Measurements from ENCODE around the gene TMEM8B. TPM values are rescaled to one million over a fixed set of nuclear protein-coding genes. Genes with fewer than 3 reads are reported as not detected.

The TMEM8B gene, protein sequence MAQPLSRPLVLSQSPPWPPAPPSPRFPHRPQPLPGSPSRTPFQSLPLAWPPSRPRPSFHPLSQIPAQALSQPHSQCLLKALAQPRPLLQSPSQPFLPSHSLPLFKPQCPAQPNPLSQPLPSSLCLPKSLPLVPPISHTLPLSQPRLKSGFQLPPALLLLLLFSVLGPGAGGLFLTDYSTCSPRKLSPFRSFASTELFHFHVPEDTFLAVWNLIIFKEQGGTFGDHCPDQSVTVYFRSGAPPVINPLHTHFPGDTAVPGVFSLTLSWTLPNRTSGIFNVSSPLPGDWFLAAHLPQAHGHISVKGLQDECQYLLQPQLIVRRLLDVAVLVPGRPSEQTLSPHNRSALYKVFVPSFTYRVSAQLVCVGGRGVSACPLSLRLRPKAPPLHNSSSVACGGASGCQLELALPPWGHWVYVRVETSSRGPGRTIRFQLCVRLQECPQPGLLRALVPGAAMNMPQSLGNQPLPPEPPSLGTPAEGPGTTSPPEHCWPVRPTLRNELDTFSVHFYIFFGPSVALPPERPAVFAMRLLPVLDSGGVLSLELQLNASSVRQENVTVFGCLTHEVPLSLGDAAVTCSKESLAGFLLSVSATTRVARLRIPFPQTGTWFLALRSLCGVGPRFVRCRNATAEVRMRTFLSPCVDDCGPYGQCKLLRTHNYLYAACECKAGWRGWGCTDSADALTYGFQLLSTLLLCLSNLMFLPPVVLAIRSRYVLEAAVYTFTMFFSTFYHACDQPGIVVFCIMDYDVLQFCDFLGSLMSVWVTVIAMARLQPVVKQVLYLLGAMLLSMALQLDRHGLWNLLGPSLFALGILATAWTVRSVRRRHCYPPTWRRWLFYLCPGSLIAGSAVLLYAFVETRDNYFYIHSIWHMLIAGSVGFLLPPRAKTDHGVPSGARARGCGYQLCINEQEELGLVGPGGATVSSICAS
- total RNA-seq (1.5 TPM), polyA plus RNA-seq (11.9 TPM)
- long read RNA-seq, donor 1: 0 reads
- long read RNA-seq, donor 2: 0 reads
- long read RNA-seq, donor 3, full-length matches to known transcripts: 1 of 11 reads
- long read RNA-seq, donor 3, partial matches to known transcripts: 10 of 11 reads
- long read RNA-seq, donor 3, other reads (novel, unspliced or antisense): 0 of 11 reads
- long read RNA-seq, donor 4: 0 reads
- long read RNA-seq, donor 5: 0 reads
- long read RNA-seq, donor 6: 0 reads
- long read RNA-seq, donor 7: 0 reads
- long read RNA-seq, donor 8: 0 reads
- long read RNA-seq, donor 9: 0 reads
- long read RNA-seq, donor 10: 0 reads

DNA sequence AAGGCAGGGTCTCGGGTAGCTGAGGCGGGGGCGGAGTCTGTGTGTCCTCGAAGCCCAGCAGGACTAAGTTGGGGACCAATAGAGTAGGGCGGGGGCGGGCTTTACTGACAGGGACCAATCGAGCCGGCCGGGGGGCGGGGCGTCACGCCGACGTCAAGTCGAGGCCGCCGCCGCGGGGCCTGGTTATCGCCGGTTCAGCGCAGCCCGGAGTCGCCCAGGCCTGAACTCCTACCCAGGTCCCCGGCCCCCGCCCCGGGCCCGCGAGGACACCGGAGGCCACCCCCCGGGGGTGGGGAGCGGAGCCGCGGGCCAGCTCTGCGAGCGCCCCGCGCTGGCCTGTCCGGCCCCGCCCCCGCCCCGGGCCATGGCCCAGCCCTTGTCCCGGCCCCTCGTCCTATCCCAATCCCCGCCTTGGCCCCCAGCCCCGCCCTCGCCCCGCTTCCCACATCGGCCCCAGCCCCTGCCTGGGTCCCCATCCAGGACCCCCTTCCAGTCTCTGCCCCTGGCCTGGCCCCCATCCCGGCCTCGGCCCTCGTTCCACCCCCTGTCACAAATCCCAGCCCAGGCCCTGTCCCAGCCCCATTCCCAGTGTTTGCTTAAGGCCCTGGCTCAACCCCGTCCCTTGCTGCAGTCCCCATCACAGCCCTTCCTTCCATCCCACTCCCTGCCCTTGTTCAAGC lies at the start of gene TMEM8B:
Gene TMEM8B (plus strand): TSS at position 145 of the 680 bp plus-strand sequence. CDS start 220 bp downstream, at position 365.
- no peaks in the 10 kb centered on the region for H3K27me3 ChIP-seq (ENCODE audit: control insufficient read depth in 2 of 2, insufficient read depth in 1 of 2, low read length in 1 of 2)
- H3K4me3 ChIP-seq (ENCODE audit: low read length in 2 of 2): peak within 1 kb of the TSS; percentile 60 to 68
- peak; percentile 73 to 97 (median 93) for DNase-seq (ENCODE audit: low read depth in 6 of 9, low spot score in 9 of 9)
- H3K27ac ChIP-seq (ENCODE audit: low read depth in 1 of 2, low read length in 1 of 2): peak within 1 kb of the TSS; percentile 66 to 72
- H3K36me3 ChIP-seq (ENCODE audit: control insufficient read depth in 2 of 2, insufficient read depth in 2 of 2, low read length in 1 of 2): no peaks in the 10 kb centered on the region
- WGBS: 2% methylated on average over 53 of the region's 53 CpGs
- peaks cover 13 to 35% of the 10 kb centered on the region in 2 donors for H3K4me1 ChIP-seq (ENCODE audit: control insufficient read depth in 2 of 2, insufficient read depth in 2 of 2, low read length in 2 of 2)
- no peaks in the 10 kb centered on the region for H3K9me3 ChIP-seq (ENCODE audit: control insufficient read depth in 2 of 2, insufficient read depth in 1 of 2, low read length in 1 of 2)

DNA sequence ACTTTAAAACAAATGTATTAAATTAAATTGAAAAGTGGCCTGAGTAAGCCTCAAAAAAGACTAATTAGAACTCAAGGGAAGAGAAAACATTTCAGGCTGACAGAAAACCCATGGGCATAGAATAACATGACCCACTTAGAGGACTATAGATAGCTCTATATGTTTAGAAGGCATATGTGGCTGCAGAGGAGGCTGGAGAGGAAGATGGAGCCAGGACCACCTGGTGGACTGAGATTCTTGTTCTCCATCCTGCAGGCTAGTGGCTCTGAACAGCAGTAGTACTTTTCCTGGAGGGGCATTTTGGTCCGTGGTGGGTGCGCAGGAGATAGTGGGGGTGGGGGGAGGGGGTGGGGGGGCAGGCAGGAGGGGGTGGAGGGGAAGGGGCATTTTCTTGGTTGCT lies 48.0 kb upstream of the TMEM8B start:
- Histone ChIP-seq H3K27ac (ENCODE audit: low read depth in 1 of 2, low read length in 1 of 2) (no peak overlapping the region), H3K36me3 (ENCODE audit: control insufficient read depth in 2 of 2, insufficient read depth in 2 of 2, low read length in 1 of 2) (no peaks in the 10 kb centered on the region), H3K27me3 (ENCODE audit: control insufficient read depth in 2 of 2, insufficient read depth in 1 of 2, low read length in 1 of 2) (no peaks in the 10 kb centered on the region), H3K9me3 (ENCODE audit: control insufficient read depth in 2 of 2, insufficient read depth in 1 of 2, low read length in 1 of 2) (no peaks in the 10 kb centered on the region), H3K4me1 (ENCODE audit: control insufficient read depth in 2 of 2, insufficient read depth in 2 of 2, low read length in 2 of 2) (no peaks in the 10 kb centered on the region), H3K4me3 (ENCODE audit: low read length in 2 of 2) (no peak overlapping the region)
- DNase-seq (ENCODE audit: low read depth in 6 of 9, low spot score in 9 of 9): no peak
- 93% methylated on average over 2 of the region's 2 CpGs for WGBS

DNA sequence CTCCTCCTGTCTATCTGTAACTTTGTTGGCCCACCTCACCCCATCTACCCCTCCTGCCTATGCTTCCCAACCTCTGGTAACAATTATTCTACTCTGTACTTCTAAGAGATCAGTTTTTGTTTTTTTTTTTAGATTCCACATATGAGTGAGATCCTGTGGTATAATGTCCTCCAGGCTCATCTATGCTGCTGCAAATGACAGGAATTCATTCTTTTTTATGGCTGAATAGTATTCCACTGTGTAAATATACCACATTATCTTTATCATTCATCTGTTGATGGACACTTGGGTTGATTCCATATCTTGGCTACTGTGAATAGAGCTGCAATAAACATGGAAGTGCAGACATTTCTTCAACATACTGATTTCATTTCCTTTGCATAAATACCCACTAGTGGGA lies 45.6 kb upstream of the TMEM8B start:
- Histone ChIP-seq H3K4me3 (ENCODE audit: low read length in 2 of 2) (no peak overlapping the region), H3K27me3 (ENCODE audit: control insufficient read depth in 2 of 2, insufficient read depth in 1 of 2, low read length in 1 of 2) (no peaks in the 10 kb centered on the region), H3K27ac (ENCODE audit: low read depth in 1 of 2, low read length in 1 of 2) (no peak overlapping the region), H3K4me1 (ENCODE audit: control insufficient read depth in 2 of 2, insufficient read depth in 2 of 2, low read length in 2 of 2) (no peaks in the 10 kb centered on the region), H3K36me3 (ENCODE audit: control insufficient read depth in 2 of 2, insufficient read depth in 2 of 2, low read length in 1 of 2) (no peaks in the 10 kb centered on the region), H3K9me3 (ENCODE audit: control insufficient read depth in 2 of 2, insufficient read depth in 1 of 2, low read length in 1 of 2) (no peaks in the 10 kb centered on the region)
- DNase-seq (ENCODE audit: low read depth in 6 of 9, low spot score in 9 of 9): no peak

- peaks cover 0 to 9% of the 10 kb centered on the region in 2 donors for H3K36me3 ChIP-seq (ENCODE audit: control insufficient read depth in 2 of 2, insufficient read depth in 2 of 2, low read length in 1 of 2)
- 93% methylated on average over 2 of the region's 2 CpGs for WGBS
- no peak overlapping the region for H3K27ac ChIP-seq (ENCODE audit: low read depth in 1 of 2, low read length in 1 of 2)
- H3K4me1 ChIP-seq (ENCODE audit: control insufficient read depth in 2 of 2, insufficient read depth in 2 of 2, low read length in 2 of 2): peaks cover 0 to 6% of the 10 kb centered on the region in 2 donors
- H3K4me3 ChIP-seq (ENCODE audit: low read length in 2 of 2): no peak overlapping the region
- no peaks in the 10 kb centered on the region for H3K9me3 ChIP-seq (ENCODE audit: control insufficient read depth in 2 of 2, insufficient read depth in 1 of 2, low read length in 1 of 2)
- peaks cover 0 to 12% of the 10 kb centered on the region in 2 donors for H3K27me3 ChIP-seq (ENCODE audit: control insufficient read depth in 2 of 2, insufficient read depth in 1 of 2, low read length in 1 of 2)
- no peak for DNase-seq (ENCODE audit: low read depth in 6 of 9, low spot score in 9 of 9)
Measured at GRCh38 chr9:35789541-35789940, 39.5 kb upstream of the TMEM8B start.

- Histone ChIP-seq H3K27me3 (ENCODE audit: control insufficient read depth in 2 of 2, insufficient read depth in 1 of 2, low read length in 1 of 2) (peaks cover 0 to 12% of the 10 kb centered on the region in 2 donors), H3K4me1 (ENCODE audit: control insufficient read depth in 2 of 2, insufficient read depth in 2 of 2, low read length in 2 of 2) (peaks cover 0 to 6% of the 10 kb centered on the region in 2 donors), H3K36me3 (ENCODE audit: control insufficient read depth in 2 of 2, insufficient read depth in 2 of 2, low read length in 1 of 2) (peaks cover 0 to 9% of the 10 kb centered on the region in 2 donors), H3K9me3 (ENCODE audit: control insufficient read depth in 2 of 2, insufficient read depth in 1 of 2, low read length in 1 of 2) (no peaks in the 10 kb centered on the region), H3K27ac (ENCODE audit: low read depth in 1 of 2, low read length in 1 of 2) (no peak overlapping the region), H3K4me3 (ENCODE audit: low read length in 2 of 2) (no peak overlapping the region)
- WGBS: 61% methylated on average over 4 of the region's 4 CpGs
- DNase-seq (ENCODE audit: low read depth in 6 of 9, low spot score in 9 of 9): no peak
Measured at GRCh38 chr9:35790025-35790384, 39.0 kb upstream of the TMEM8B start.

DNA sequence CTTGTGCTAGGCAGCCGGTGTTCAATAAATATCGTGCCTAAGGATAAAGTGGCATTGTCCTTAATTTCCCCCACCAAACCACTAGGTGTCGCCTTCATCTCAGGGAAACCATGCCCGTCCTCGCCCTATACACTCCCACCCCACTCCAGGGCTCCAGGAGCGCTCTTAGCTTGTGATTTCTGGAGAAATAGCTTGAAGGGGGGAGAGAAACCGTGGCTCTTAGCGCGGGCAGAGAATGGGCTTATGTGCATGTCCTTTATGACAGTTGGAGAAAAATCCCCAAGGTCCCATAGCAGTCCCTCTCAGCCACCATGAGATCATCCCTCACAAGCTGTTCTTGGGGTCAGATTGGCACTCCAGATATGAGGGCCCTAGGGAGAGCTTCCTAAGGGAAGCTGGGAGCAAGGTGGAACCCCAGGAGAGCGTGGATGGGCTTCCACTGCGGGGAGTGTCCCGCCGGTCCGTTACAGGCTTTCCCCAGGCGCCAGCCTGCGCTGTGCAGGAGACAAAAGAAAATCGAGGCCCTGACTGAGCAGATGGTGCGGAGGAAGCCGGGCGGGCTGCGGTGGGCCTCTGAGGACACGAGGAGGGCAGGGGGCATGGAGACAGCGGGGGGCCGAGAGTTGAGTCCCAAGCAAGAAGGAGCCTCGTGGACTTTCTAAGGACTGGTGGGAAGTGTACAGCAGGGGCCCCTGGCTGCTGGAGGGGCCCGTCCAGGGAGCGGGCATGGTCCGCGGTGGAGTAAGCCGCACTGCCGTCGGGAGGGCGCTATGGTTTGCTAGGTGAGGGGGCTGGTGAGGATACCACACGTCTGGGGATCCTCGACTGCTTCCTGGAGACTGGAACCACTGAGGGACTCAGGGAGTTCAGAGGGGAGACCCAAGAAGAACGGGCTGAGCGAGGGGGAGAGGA lies 38.4 kb upstream of the TMEM8B start:
- peaks cover 0 to 6% of the 10 kb centered on the region in 2 donors for H3K4me1 ChIP-seq (ENCODE audit: control insufficient read depth in 2 of 2, insufficient read depth in 2 of 2, low read length in 2 of 2)
- no peaks in the 10 kb centered on the region for H3K9me3 ChIP-seq (ENCODE audit: control insufficient read depth in 2 of 2, insufficient read depth in 1 of 2, low read length in 1 of 2)
- H3K4me3 ChIP-seq (ENCODE audit: low read length in 2 of 2): no peak overlapping the region
- peaks cover 0 to 12% of the 10 kb centered on the region in 2 donors for H3K27me3 ChIP-seq (ENCODE audit: control insufficient read depth in 2 of 2, insufficient read depth in 1 of 2, low read length in 1 of 2)
- H3K36me3 ChIP-seq (ENCODE audit: control insufficient read depth in 2 of 2, insufficient read depth in 2 of 2, low read length in 1 of 2): peaks cover 0 to 9% of the 10 kb centered on the region in 2 donors
- 77% methylated on average over 37 of the region's 37 CpGs for WGBS
- peak; percentile 32 to 81 (median 63) for DNase-seq (ENCODE audit: low read depth in 6 of 9, low spot score in 9 of 9)
- H3K27ac ChIP-seq (ENCODE audit: low read depth in 1 of 2, low read length in 1 of 2): no peak overlapping the region

- 64% methylated on average over 64 of the region's 64 CpGs for WGBS
- Histone ChIP-seq H3K9me3 (ENCODE audit: control insufficient read depth in 2 of 2, insufficient read depth in 1 of 2, low read length in 1 of 2) (no peaks in the 10 kb centered on the region), H3K36me3 (ENCODE audit: control insufficient read depth in 2 of 2, insufficient read depth in 2 of 2, low read length in 1 of 2) (peaks cover 0 to 9% of the 10 kb centered on the region in 2 donors), H3K27me3 (ENCODE audit: control insufficient read depth in 2 of 2, insufficient read depth in 1 of 2, low read length in 1 of 2) (peaks cover 0 to 12% of the 10 kb centered on the region in 2 donors), H3K27ac (ENCODE audit: low read depth in 1 of 2, low read length in 1 of 2) (no peak within 1 kb of the TSS), H3K4me3 (ENCODE audit: low read length in 2 of 2) (no peak within 1 kb of the TSS), H3K4me1 (ENCODE audit: control insufficient read depth in 2 of 2, insufficient read depth in 2 of 2, low read length in 2 of 2) (peaks cover 0 to 6% of the 10 kb centered on the region in 2 donors)
- no peak for DNase-seq (ENCODE audit: low read depth in 6 of 9, low spot score in 9 of 9)
Measured at GRCh38 chr9:35791297-35791921, 37.6 kb upstream of the TMEM8B start, which contains the start of gene NPR2. Gene NPR2 (plus strand): TSS chr9:35791591. CDS start chr9:35792409, 818 bp downstream.
